ENCODE results near the gene KCNK3.

GRCh38 chr2:26759845-26760244 is 67.3 kb downstream of the KCNK3 start:
- TF ChIP-seq CTCF (IDR thresholded peaks at IDR 0.05; ENCODE audit: insufficient read depth, low read length): no peak
- no peak for TF ChIP-seq GABPA (IDR thresholded peaks at IDR 0.05; ENCODE audit: low read depth)
- no peak for TF ChIP-seq POLR2AphosphoS5 (IDR thresholded peaks at IDR 0.05; ENCODE audit: low read depth)
- TF ChIP-seq REST (IDR thresholded peaks at IDR 0.05; ENCODE audit: insufficient replicate concordance, low read depth): no peak
- TF ChIP-seq SPI1 (IDR thresholded peaks at IDR 0.05; ENCODE audit: borderline replicate concordance, low read depth): no peak

All from HL-60 (cell line).